ENCODE results near the gene FOXN3.

The FOXN3 gene

DNA sequence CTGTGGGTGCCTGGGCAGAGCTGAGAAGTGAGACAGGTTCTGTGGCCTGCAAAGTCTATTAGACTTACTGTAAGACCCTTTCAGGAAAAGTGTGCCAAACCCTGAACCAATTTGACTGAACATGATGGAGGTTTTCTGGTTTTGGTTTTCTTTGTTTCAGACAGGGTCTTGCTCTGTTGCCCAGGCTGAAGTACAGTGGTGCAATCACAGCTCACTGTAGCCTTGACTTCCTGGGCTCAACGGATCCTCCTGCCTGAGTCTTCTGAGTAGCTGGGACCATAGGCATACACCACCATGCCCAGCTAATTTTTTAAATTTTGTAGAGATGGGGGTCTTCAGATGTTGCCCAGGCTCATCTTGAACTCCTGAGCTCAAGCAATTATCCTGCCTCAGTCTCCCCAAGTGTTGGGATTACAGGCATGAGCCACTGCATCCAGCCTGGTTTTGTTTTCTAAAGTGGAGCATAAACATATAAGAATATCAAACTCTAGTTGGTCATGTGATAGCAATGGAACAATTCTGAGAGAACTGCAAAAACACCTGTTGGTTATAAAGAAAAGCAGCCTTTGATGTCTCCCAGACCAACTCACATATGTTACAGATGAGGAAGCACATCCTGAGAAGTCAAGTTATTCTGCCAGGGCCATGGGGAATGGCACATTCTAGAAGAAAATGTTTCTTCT, 166.9 kb downstream of the FOXN3 start:
- no peak for DNase-seq (ENCODE audit: low spot score)

DNA sequence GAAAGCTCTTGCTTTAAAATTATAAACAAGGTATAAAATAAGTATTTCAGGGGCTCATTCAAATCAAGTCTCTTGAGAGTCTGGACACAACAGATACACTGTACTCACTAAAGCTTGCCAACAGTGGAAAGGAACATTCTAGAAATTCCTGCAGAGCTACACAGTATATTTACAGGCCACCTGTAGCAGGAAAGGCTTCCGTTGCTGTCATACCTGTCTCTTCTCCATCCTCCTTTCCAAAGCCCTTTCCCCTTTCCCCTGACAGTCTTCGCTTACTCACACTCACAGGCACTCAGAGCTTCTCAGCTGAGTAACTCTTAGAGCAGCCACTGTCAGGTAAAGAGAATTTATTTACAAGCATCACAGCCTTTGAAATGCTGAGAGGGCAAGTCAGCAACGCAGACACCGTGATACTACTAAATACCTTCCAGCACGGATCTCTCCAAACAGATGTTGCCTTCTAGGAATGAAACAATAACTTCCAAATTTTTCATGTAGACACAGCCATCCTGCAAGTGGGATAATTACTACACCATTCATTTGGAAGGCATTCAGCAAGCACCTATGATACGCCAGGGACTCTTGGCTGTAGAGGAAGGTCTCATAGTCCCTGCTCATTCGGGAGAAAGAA, 167.9 kb downstream of the FOXN3 start:
- no peak for DNase-seq (ENCODE audit: low spot score)

- no peak for DNase-seq (ENCODE audit: low spot score)
These were observed 168.5 kb downstream of the FOXN3 start for GRCh38 chr14:89248411-89249064.

GRCh38 chr14:89247457-89248122, 169.4 kb downstream of the FOXN3 start:
- no peak for DNase-seq (ENCODE audit: low spot score)

- no peak for DNase-seq (ENCODE audit: low spot score)
These were observed 170.7 kb downstream of the FOXN3 start for GRCh38 chr14:89246290-89246689.

DNA sequence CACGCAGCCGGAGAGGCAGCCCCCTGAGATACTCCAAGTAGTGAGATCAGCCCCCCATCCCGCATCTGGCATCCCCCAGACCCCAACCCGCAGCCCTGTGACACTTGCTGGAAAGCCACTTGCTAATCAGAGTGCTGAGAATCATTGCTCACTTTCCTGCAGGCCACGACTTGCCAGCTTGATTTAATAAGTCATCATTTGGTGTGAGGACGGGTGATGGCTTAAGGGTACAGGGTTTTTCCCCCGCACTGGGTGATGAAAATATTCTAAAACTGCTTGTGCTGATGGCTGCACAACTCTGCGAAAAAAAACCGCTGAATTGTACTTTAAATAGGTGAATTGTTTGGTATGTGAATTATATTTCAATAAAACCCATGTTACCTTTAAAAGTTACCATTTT, 171.2 kb downstream of the FOXN3 start:
- DNase-seq (ENCODE audit: low spot score), result no peak

GRCh38 chr14:89244720-89245119, 172.3 kb downstream of the FOXN3 start:
- no peak for DNase-seq (ENCODE audit: low spot score)

DNA sequence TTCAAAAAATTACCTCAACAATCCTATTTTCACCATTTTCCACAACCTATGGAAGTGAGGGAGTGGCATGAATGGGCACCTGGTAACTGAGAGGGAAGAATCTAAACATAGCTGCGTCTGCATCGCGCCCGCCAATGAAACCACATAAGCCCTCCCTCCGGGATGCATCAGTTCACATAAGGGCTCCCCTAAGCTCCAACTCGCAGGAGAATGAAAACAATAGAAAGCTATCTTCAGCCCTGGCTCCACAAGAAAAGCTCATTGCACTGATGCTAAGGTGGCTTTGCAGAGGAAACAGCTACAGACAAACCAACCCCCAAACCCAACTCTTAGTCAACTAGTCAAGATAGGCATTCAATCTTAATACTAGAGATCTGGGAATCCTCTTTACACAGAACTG, 173.3 kb downstream of the FOXN3 start:
- DNase-seq (ENCODE audit: low spot score), result no peak

DNA sequence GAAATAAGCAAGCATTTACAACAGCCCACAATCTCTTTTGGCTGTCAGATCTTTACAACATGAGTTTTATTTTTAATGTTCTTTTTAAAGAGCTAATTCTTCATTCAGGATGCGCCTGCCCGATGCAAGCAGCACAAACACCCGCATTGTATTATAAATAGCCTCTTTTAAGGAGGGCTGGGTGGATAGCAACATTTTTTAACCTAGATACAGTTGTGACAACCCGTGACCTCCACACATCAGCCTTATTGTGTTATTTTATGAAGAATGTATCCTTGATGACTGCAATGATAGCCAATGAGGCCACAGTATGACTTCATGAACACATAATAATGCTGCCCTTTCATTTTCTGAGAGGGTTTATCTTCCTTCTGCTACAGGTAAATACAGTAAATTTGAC, 173.7 kb downstream of the FOXN3 start:
- no peak for DNase-seq (ENCODE audit: low spot score)

- no peak for DNase-seq (ENCODE audit: low spot score)
These were observed 174.3 kb downstream of the FOXN3 start for GRCh38 chr14:89242652-89243279.

DNA sequence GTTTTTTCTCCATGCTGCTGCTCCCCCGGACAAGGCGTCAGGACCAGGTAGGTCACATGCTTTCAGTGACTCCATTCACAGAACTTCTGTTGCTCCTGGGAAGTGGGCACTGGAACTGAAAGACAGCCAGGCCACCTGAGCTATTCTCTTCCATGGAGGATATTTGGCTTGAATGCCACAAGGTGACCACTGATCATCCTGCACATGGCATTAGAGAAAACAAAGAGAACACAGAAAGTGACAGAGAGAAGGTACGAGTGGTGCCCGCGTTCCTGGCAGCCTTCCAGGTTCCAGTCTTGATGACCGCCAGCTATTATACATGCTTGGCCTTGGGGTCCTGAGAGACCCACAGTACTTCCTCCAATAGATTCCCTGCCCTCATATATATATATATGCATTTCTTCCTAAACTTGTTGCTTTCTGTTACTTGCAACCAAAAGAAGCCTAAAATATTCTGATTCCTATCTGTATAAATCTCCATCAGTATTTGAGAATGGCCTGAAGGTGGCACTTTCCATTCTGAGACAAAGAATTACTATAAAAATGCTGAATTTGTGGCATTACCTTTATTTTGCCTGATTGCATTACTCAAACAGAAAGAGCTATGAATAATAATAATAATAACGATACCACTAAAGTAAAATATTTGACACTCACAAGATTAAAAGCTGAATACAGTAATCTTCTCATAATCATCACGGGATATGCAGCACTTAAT, 174.9 kb downstream of the FOXN3 start:
- no peak for DNase-seq (ENCODE audit: low spot score)

GRCh38 chr14:89241257-89241656, 175.8 kb downstream of the FOXN3 start:
- DNase-seq (ENCODE audit: low spot score), result no peak

DNA sequence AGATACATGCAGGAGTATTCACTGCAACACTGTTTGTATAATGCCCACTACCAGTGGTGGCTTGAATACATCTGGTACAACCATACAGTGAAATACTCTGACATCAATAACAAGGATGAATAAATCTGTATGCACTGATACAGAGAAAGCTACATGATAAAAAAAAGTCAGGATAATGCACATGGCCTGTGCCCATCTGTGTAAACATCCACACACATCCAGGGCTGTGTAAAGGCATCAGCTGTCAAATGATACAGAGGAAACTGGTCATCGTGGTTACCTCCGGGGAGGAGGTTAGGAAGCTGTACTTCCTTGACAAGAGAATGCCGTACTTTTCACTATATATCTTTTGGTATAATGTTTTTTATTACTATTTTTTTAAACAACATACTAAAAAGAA, 176.6 kb downstream of the FOXN3 start:
- no peak for DNase-seq (ENCODE audit: low spot score)

DNA sequence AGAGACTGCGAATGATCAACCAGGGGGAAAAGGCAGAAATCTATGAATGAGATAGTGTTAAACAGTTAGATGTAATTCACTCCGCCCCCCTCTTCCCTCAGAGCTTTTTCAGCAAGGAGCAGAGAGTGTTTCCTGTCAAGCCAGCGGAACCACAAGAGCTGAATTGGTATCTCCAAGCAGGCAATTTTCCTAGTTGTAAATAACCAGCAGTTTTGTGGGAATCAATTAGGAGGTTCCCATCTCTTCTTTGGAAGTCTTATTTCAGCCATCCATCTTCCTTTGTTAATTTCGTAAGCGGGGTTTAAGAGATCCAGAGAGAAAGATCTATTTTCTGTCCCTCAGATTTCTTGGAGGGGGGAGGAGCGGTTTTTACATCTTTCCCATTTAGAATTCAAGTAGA, 178.0 kb downstream of the FOXN3 start:
- DNase-seq (ENCODE audit: low spot score), result no peak

DNA sequence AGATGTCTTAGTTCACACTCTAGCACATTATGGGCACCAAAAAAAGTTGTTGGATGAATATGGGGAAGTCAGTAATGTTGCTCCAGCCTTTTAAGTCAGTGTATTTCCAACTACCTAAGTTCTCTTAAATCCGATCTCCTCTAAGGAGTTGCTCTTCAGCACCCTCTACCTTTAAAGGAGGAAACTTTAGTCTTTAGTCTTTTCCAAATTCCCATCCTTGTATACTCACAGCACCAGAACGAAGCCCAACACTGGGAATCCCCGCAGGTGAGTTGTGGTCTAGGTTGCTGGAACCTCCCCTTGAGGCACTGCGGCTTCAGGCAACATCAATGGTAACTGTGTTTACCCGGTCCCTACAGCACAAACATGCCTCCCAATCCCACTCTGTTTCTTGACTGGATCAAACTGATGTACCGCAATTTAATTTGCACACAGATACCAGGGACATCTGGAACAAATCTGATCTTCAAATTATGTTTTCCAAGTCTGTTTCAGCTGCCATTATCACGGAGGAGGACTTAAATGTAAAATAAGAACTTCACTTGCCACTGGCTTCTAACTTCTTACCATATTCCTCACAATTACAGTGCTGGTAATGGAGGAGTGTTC, 179.0 kb downstream of the FOXN3 start:
- DNase-seq (ENCODE audit: low spot score), result no peak

- DNase-seq (ENCODE audit: low spot score), result no peak
These were observed 180.2 kb downstream of the FOXN3 start for GRCh38 chr14:89236851-89237250.

- no peak for DNase-seq (ENCODE audit: low spot score)
These were observed 183.8 kb downstream of the FOXN3 start for GRCh38 chr14:89233184-89233583.

GRCh38 chr14:89232265-89233070, 184.6 kb downstream of the FOXN3 start:
- no peak for DNase-seq (ENCODE audit: low spot score)

- no peak for DNase-seq (ENCODE audit: low spot score)
These were observed 185.5 kb downstream of the FOXN3 start for GRCh38 chr14:89231426-89232113.
